A549 (cell line): ENCODE data around the gene NKAP. TPM values are rescaled to one million over a fixed set of nuclear protein-coding genes. Genes with fewer than 3 reads are reported as not detected.
A peak's percentile ranks its signal among the peaks of the same experiment; 100 is the strongest.

Experiments
- ATAC-seq, 2 experiments: fragments of 200-7000 bp in 1 of 2; fragments of >200 bp in 1 of 2; cut with Nextera tagmentation in 1 of 2; cut with Tn5 transposase in 1 of 2; 3 replicates each; pipeline versions ENCODE4 v1.8.0 to v1.9.1; 2018 to 2020; ENCODE audit warnings: mild to moderate bottlenecking in 1 of 2, moderate library complexity in 1 of 2
- CTCF ChIA-PET: fragments of 300-600 bp; sonication (Branson Sonifier 250); formaldehyde crosslinking; extraction: SDS; loops from one replicate; lab custom pipeline; 2021; ENCODE audit warnings: antibody characterized with exemption, inconsistent platforms; lab: Yijun Ruan, JAX
- POLR2A ChIA-PET: fragments of 350-600 bp; formaldehyde crosslinking; extraction: SDS; loops from one replicate; lab custom pipeline; 2021; ENCODE audit warnings: antibody characterized with exemption, inconsistent platforms; lab: Yijun Ruan, JAX
- DNase-seq, 2 experiments: peaks; one replicate each; pipeline versions ENCODE4 v3.0.0 to v3.0.0-alpha.2; 2011 to 2016; ENCODE audit warnings: low read depth in 1 of 2, low spot score in 1 of 2
- FAIRE-seq: peaks from 2 replicates; lab custom pipeline; 2011; peaks lifted over from hg19 to GRCh38; lab: Jason Lieb, UNC
- H3K27ac ChIP-seq, 2 experiments: fragments of >200 bp; sonication (Bioruptor Twin); formaldehyde crosslinking; 3 replicates each; pipeline ENCODE4 v1.5.1; 2016 to 2017
- H3K4me1 ChIP-seq: fragments of >200 bp; sonication (Bioruptor Twin); formaldehyde crosslinking; 3 replicates; pipeline ENCODE4 v1.6.1; 2016
- H3K4me2 ChIP-seq: fragments of >200 bp; sonication (Bioruptor Twin); formaldehyde crosslinking; 3 replicates; pipeline ENCODE4 v1.6.1; 2016
- H3K4me3 ChIP-seq: fragments of >200 bp; sonication (Bioruptor Twin); formaldehyde crosslinking; 3 replicates; pipeline ENCODE4 v1.5.1; 2016
- H3K9me3 ChIP-seq: fragments of >200 bp; sonication (Bioruptor Twin); formaldehyde crosslinking; 3 replicates; pipeline ENCODE4 v1.6.1; 2016
- CBX2 ChIP-seq: fragments of 200-600 bp; sonication (generic); IDR thresholded peaks from 2 replicates; pipeline ENCODE4 v1.6.1; 2016; ENCODE audit warnings: low read depth, mild to moderate bottlenecking, borderline replicate concordance
- CBX8 ChIP-seq: fragments of 200-600 bp; sonication (generic); IDR thresholded peaks from 2 replicates; pipeline ENCODE4 v1.6.1; 2016
- CEBPB ChIP-seq, 2 experiments: fragments of >200 bp in 1 of 2; sonication (Bioruptor Twin) in 1 of 2; formaldehyde crosslinking in 1 of 2; IDR thresholded peaks; 2 replicates each; pipeline ENCODE4 v1.6.1; 2012 to 2016
- CHD4 ChIP-seq: fragments of 200-600 bp; sonication (generic); IDR thresholded peaks from 2 replicates; pipeline ENCODE4 v1.6.1; 2016; ENCODE audit warnings: antibody characterized with exemption, mild to moderate bottlenecking, borderline replicate concordance
- EHF ChIP-seq: fragments of 250-450 bp; sonication (Bioruptor Pico); IDR thresholded peaks from 2 replicates; pipeline ENCODE4 v1.5.0; 2020; ENCODE audit warnings: mild to moderate bottlenecking
- FOSB ChIP-seq: fragments of 250-450 bp; sonication (Bioruptor Pico); IDR thresholded peaks from 2 replicates; pipeline ENCODE4 v1.5.0; 2020; ENCODE audit warnings: mild to moderate bottlenecking, moderate library complexity
- FOXS1 ChIP-seq: fragments of 250-450 bp; sonication (Bioruptor Pico); IDR thresholded peaks from 2 replicates; pipeline ENCODE4 v1.5.0; 2020; ENCODE audit warnings: mild to moderate bottlenecking, moderate library complexity
- GATA3 ChIP-seq: IDR thresholded peaks from 2 replicates; pipeline ENCODE4 v1.6.1; 2012; ENCODE audit warnings: borderline replicate concordance
- HMGXB4 ChIP-seq: fragments of 250-450 bp; sonication (Bioruptor Pico); IDR thresholded peaks from 2 replicates; pipeline ENCODE4 v1.5.0; 2021; ENCODE audit warnings: mild to moderate bottlenecking, moderate library complexity, borderline replicate concordance
- HOXB13 ChIP-seq: fragments of 250-450 bp; sonication (Bioruptor Pico); IDR thresholded peaks from 2 replicates; pipeline ENCODE4 v1.5.0; 2020; ENCODE audit warnings: low read depth, mild to moderate bottlenecking, moderate library complexity
- KDM5A ChIP-seq: fragments of 200-600 bp; sonication (generic); IDR thresholded peaks from 2 replicates; pipeline ENCODE4 v1.6.1; 2016; ENCODE audit warnings: antibody characterized with exemption, mild to moderate bottlenecking
- MAFK ChIP-seq: fragments of 450-650 bp; IDR thresholded peaks from 2 replicates; pipeline ENCODE4 v1.6.1; 2014; ENCODE audit not compliant: partially characterized antibody
- MYC ChIP-seq: IDR thresholded peaks from 2 replicates; pipeline ENCODE4 v1.6.1; 2012; ENCODE audit warnings: mild to moderate bottlenecking, inconsistent platforms, low read length, improper control_type of control experiment, borderline replicate concordance
- NFE2L2 ChIP-seq: fragments of 150-350 bp; conservative IDR thresholded peaks from 2 replicates; pipeline ENCODE4 v1.6.1; 2014; ENCODE audit warnings: low read length
- POLR2A ChIP-seq: IDR thresholded peaks from 2 replicates; pipeline ENCODE4 v1.6.1; 2012; ENCODE audit warnings: mild to moderate bottlenecking, low read length
- REST ChIP-seq: fragments of 200-600 bp; sonication (generic); IDR thresholded peaks from 2 replicates; pipeline ENCODE4 v1.6.1; 2016; ENCODE audit warnings: antibody characterized with exemption, mild to moderate bottlenecking, moderate library complexity
- USF2 ChIP-seq: fragments of 450-650 bp; IDR thresholded peaks from 2 replicates; pipeline ENCODE4 v1.6.1; 2014; ENCODE audit warnings: antibody characterized with exemption
- ZFP36 ChIP-seq: fragments of 450-650 bp; IDR thresholded peaks from 2 replicates; pipeline ENCODE4 v1.6.1; 2014; ENCODE audit warnings: borderline replicate concordance; ENCODE audit not compliant: partially characterized antibody
- WGBS: methylation state at CpG from one replicate; pipeline ENCODE4 v1.1.6; 2017; ENCODE audit errors: missing lambda C conversion rate; 5-methylcytosine and 5-hydroxymethylcytosine counted together
- polyA plus RNA-seq, 4 experiments: library from polyadenylated mRNA; depleted of rRNA in 3 of 4; stranded (reverse); fragments of >200 nt; fragmentation: RNase III in 1 of 4; extraction: RNeasy Plus Mini Kit Qiagen cat#74134 plus additional on column Dnase treatment in 1 of 4; gene quantifications; 2 replicates in 3 of 4; 3 replicates in 1 of 4; pipeline ENCODE4 v1.2.3, GENCODE V29; 2011 to 2017
- TF ChIP-seq, protein P1 (sequence below): IDR thresholded peaks from 2 replicates; pipeline ENCODE4 v1.6.1; 2012

The NKAP gene
- polyA plus RNA-seq, 2 of the 4 experiments (the other 2 are of a cell fraction): 6.3 to 16.9 TPM

DNA sequence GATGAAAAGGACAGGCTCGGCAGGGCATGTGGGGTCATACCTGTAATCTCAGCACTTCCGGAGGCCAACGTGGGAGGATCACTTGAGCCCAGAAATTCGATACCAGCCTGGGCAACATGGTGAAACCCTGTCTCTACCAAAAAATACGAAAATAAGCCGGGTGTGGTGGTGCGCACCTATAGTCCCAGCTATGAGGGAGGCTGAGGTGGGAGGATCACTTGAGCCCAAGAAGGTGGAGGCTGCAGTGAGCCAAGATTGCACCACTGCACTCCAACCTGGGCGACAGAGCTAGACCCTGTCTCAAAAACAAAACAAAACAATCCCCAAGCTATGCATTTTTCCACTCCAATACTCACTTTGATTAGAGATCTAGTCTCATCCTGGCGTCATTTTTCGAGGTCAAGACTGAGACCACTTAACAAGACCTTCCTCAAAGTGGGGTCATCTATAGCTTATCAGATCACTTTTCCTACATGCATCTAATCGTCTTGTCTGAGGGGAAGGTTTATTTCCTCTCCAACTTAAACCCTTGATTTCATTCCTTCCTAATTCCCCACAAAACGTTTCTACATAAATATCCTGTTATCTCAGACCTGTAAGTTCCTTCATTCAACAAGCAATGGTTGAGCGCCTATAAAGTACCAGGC is 1.3 kb downstream of the NKAP start:
- Histone ChIP-seq H3K4me1 (peaks cover 10% of the 10 kb centered on the region; the same call in 2 of the 3 replicates), H3K4me2 (peak overlapping the region; percentile 94)
- TF ChIP-seq POLR2A: no peak
- no peak for TF ChIP-seq FOSB
- TF ChIP-seq MYC: no peak
- TF ChIP-seq ZFP36: no peak
- TF ChIP-seq FOXS1 (CRISPR knock-in tag): no peak
- no peak for TF ChIP-seq CHD4
- no peak for TF ChIP-seq MAFK
- TF ChIP-seq CBX8: no peak
- TF ChIP-seq HOXB13 (CRISPR knock-in tag): no peak
- TF ChIP-seq, protein P1, sequence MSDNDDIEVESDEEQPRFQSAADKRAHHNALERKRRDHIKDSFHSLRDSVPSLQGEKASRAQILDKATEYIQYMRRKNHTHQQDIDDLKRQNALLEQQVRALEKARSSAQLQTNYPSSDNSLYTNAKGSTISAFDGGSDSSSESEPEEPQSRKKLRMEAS: no peak
- TF ChIP-seq CEBPB (IDR thresholded peaks at IDR 0.05): no peak
- TF ChIP-seq CBX2: no peak
- no peak for TF ChIP-seq NFE2L2
- TF ChIP-seq, all 56 proteins: peak for 0
- Histone ChIP-seq H3K9me3 (no peaks in the 10 kb centered on the region), H3K4me3 (peak overlapping the region; percentile 76), H3K27ac (peak overlapping the region; percentile 85 to 97)
- DNase-seq (no peak), ATAC-seq (no peak), FAIRE-seq (no peak)
- ChIA-PET POLR2A (no interaction called here), CTCF (no interaction called here)
- 65% methylated on average over 13 of the region's 13 CpGs for WGBS

- TF ChIP-seq EHF (no peak), ZFP36 (peak; percentile 30)
- DNase-seq (no peak), ATAC-seq (no peak), FAIRE-seq (peak; percentile 91)
- no peaks in the 10 kb centered on the region for H3K9me3 ChIP-seq
- POLR2A ChIA-PET: interaction anchor here (0.6 kb wide), 1 partner anchor 35 kb away, joined by 4 read pairs; no protein-coding TSS in a partner anchor
- H3K4me3 ChIP-seq: no peak overlapping the region
- peaks cover 10% of the 10 kb centered on the region; the same call in 2 of the 3 replicates for H3K4me1 ChIP-seq
- H3K4me2 ChIP-seq: peak overlapping the region; percentile 94
- H3K27ac ChIP-seq: no peak overlapping the region
- CTCF ChIA-PET: interaction anchor here (0.6 kb wide), 1 partner anchor 85 kb away, joined by 3 read pairs; no protein-coding TSS in a partner anchor
Measured at GRCh38 chrX:119941336-119941735, 2.2 kb downstream of the NKAP start.

DNA sequence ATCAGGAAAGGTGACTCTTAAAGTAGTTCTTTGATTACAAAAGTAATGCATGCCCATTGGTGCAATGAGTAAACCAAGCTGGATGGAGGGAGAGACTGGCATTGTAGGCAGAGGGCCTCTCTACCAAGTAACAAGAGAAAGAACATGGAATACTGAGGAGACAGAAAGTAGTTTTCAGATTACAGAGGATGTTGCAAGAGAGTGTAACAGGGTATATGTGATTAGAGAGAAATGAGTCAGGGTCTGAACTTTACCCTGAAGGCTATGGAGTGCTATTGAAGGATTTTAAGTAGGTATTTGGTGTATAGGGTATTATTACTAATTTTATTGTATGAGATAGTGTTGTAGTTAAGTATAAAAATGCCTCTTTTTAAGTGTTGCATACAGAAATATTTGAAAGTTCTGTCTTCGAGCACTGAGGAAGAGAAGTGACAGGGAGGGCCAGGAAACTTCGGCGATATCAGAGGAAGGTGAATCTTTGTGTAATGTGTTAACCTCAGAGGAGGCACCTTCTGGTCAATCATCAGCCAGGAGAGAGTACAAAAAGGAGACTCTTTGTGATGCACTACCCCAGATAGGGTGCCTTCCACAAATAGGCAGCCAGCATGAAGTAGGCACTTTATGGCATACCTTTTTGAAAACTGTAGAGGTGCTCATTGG is 8.2 kb downstream of the NKAP start:
- WGBS: 91% methylated on average over 3 of the region's 3 CpGs
- CTCF ChIA-PET: interaction anchor here (0.6 kb wide), 1 partner anchor 1471 kb away, joined by 3 read pairs; no protein-coding TSS in a partner anchor

More for the DNA sequence above, 8.2 kb downstream of the NKAP start:
- no peaks in the 10 kb centered on the region for H3K4me1 ChIP-seq
- H3K27ac ChIP-seq: no peak overlapping the region
- POLR2A ChIA-PET: no interaction called here
- no peak overlapping the region for H3K4me2 ChIP-seq
- TF ChIP-seq USF2 (no peak), KDM5A (no peak), HMGXB4 (CRISPR knock-in tag) (no peak), GATA3 (no peak), REST (no peak), NFE2L2 (no peak)
- H3K9me3 ChIP-seq: no peaks in the 10 kb centered on the region
- ATAC-seq (no peak), FAIRE-seq (no peak), DNase-seq (no peak)
- H3K4me3 ChIP-seq: no peak overlapping the region
